Stimulated activated CD4-positive, alpha-beta T cell treated with anti-CD3 and anti-CD28 coated beads, Interleukin-12 subunit alpha, Interleukin-12 subunit beta, amount 100 ng/mL, for 4 hours (primary cell): ENCODE measurements around the gene GNB3.
"Not testable (repeated sequence)": the region's sequence is repeated elsewhere in the genome, so short reads cannot be mapped to it uniquely, and the experiment has no call there.

Experiments
- DNase-seq: peaks from one replicate; pipeline ENCODE4 v3.0.0-alpha.2; 2020

GNB3 gene

GRCh38 chr12:6887460-6887859 is 46.7 kb downstream of the GNB3 start:
- DNase-seq = no peak

GRCh38 chr12:6888360-6888759 is 47.6 kb downstream of the GNB3 start:
- DNase-seq = no peak

GRCh38 chr12:6888794-6889193 is 48.1 kb downstream of the GNB3 start:
- not testable (repeated sequence) for DNase-seq

- DNase-seq = not testable (repeated sequence)
These were observed 49.2 kb downstream of the GNB3 start for GRCh38 chr12:6889775-6890573.

GRCh38 chr12:6890789-6891645 is 50.3 kb downstream of the GNB3 start:
- peak; percentile 99 for DNase-seq

- no peak for DNase-seq
These were observed 50.9 kb downstream of the GNB3 start for GRCh38 chr12:6891646-6892001.

- not testable (repeated sequence) for DNase-seq
These were observed 52.0 kb downstream of the GNB3 start for GRCh38 chr12:6892683-6893082.

- no peak for DNase-seq
These were observed 53.6 kb downstream of the GNB3 start for GRCh38 chr12:6894321-6894720.
